Peyer's patch (tissue), 4 donors: Measurements from ENCODE around the gene ZNF814. TPM values are rescaled to one million over a fixed set of nuclear protein-coding genes. Genes with fewer than 3 reads are reported as not detected.
"Not testable (repeated sequence)": the region's sequence is repeated elsewhere in the genome, so short reads cannot be mapped to it uniquely, and the experiment has no call there.

ENCODE experiments used
- DNase-seq, 3 donors: peaks; one replicate each; pipeline ENCODE4 v3.0.0-alpha.2; 2017 to 2019
- H3K27ac ChIP-seq, 4 donors: fragments of 200-600 bp; sonication (generic); one replicate each; pipeline ENCODE4 v1.5.1; 2016 to 2019
- H3K27me3 ChIP-seq, 2 donors: fragments of 200-600 bp; sonication (generic); one replicate each; pipeline ENCODE4 v1.5.1; 2019
- H3K36me3 ChIP-seq, 3 donors: fragments of 200-600 bp; sonication (generic); one replicate each; pipeline ENCODE4 v1.5.1; 2016 to 2019
- H3K4me1 ChIP-seq, 4 donors: fragments of 200-600 bp; sonication (generic); one replicate each; pipeline ENCODE4 v1.5.1; 2016 to 2019
- H3K4me3 ChIP-seq, 4 donors: fragments of 200-600 bp; sonication (generic); 1 replicate in 3 of 4; 2 replicates in 1 of 4; pipeline ENCODE4 v1.5.1; 2016 to 2019; ENCODE audit warnings: mild to moderate bottlenecking in 1 of 4
- H3K9me3 ChIP-seq, 4 donors: fragments of 200-600 bp; sonication (generic); one replicate each; pipeline ENCODE4 v1.5.1; 2016 to 2019; ENCODE audit warnings: mild to moderate bottlenecking in 1 of 4
- POLR2A ChIP-seq, 2 donors: fragments of 450-650 bp; IDR thresholded peaks; one replicate each; pipeline ENCODE4 v1.5.1; 2017; ENCODE audit warnings: antibody characterized with exemption in 2 of 2, mild to moderate bottlenecking in 2 of 2, moderate library complexity in 2 of 2
- total RNA-seq, 4 donors: library from RNA; depleted of rRNA; stranded (reverse); fragments of >200 nt; gene quantifications; one replicate each; pipeline ENCODE4 v1.1.0, GENCODE V29; 2016
- TF ChIP-seq, protein P1 (sequence below), 6 experiments: fragments of 450-650 bp in 4 of 6; fragments of 200-600 bp in 2 of 6; sonication (generic) in 1 of 6; IDR thresholded peaks; one replicate each; pipeline ENCODE4 v1.5.1; 2017 to 2019; ENCODE audit warnings: antibody characterized with exemption in 6 of 6, mild to moderate bottlenecking in 3 of 6, moderate library complexity in 1 of 6

ZNF814 gene
- total RNA-seq, 4 donors from 2014 or later, result 15.9 to 49.5 (median 30.8) TPM

DNA sequence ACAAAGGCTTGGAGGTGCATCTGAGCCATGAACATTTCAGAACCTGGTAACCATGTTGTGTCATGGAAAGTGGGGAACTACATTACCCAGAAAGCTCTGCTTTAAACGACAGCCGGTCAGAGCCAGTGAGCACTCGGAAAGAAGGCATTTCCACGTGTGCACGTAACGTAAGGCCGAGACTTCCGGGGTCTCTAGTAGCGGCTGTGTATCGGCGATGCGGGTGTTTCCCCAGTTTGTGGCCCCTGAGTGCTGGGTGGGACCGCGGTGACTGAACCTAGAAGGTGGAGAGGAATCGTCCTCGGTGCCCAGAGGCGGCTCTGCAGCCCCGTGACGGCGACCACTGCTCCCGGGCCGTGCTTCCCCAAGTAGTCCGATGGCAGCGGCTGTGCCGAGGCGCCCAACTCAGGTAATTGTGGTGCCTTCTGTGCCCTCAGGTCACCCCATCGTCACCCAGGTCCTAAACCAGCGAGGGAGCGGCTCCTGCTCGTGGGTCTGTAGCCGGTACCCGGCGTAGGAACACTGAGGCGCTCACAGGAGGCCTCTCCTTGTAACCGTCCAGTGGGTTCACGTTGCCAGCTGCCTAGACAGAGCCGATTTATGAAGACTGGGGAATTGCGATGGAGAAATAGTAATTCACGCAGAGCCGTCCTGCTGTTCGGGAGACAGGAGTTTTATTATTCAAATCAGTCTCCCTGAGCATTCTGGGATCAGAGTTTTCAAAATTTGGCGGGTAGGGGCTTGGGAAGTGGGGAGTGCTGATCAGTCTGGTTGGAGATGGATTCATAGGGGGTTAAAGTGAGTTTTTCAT lies 39.0 kb downstream of the ZNF814 start, which contains the start of gene ZNF587:
ZNF587 (plus strand) TSS at position 194 of the 808 bp plus-strand sequence; CDS start at position 374, 180 bp downstream.
- Histone ChIP-seq H3K4me1 (peaks cover 0 to 26% (median 8%) of the 10 kb centered on the region in 4 donors), H3K36me3 (peaks cover 0 to 24% (median 0%) of the 10 kb centered on the region in 3 donors), H3K4me3 (peak within 1 kb of the TSS; percentile 57 to 85 (median 75)), H3K27ac (peak within 1 kb of the TSS; percentile 68 to 85 (median 76))
- peak; percentile 78 to 91 (median 80) for DNase-seq
- not testable (repeated sequence) for H3K27me3 ChIP-seq, H3K9me3 ChIP-seq
- TF ChIP-seq, protein P1, sequence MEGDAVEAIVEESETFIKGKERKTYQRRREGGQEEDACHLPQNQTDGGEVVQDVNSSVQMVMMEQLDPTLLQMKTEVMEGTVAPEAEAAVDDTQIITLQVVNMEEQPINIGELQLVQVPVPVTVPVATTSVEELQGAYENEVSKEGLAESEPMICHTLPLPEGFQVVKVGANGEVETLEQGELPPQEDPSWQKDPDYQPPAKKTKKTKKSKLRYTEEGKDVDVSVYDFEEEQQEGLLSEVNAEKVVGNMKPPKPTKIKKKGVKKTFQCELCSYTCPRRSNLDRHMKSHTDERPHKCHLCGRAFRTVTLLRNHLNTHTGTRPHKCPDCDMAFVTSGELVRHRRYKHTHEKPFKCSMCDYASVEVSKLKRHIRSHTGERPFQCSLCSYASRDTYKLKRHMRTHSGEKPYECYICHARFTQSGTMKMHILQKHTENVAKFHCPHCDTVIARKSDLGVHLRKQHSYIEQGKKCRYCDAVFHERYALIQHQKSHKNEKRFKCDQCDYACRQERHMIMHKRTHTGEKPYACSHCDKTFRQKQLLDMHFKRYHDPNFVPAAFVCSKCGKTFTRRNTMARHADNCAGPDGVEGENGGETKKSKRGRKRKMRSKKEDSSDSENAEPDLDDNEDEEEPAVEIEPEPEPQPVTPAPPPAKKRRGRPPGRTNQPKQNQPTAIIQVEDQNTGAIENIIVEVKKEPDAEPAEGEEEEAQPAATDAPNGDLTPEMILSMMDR (IDR thresholded peaks at IDR 0.05), result peak in 1 of 6 experiments; percentile 2
- TF ChIP-seq POLR2A (IDR thresholded peaks at IDR 0.05), result peak; percentile 53 to 61

DNA sequence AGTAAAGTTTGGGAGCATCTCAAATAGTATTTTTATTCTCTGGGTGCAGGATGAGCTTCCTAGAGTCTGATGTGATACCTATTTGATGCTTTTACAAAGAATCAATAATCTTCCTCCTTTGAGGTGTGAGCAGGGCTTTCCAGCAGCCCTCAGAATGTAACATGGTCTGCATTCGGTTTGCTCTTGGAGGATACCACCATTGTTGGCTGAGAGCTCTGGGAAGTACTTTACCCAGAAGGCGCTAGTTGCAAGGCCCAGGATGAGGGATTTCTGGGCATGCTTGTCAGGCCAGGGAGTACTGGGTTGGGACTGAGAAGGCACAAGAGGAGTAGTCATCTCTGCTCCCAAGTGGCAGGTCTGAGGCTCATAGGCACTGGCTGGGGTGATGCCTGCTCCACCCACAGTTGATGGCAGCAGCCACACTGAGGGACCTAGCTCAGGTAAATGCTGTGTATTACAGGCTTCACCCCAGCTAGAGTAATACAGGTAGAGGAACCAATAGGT lies 39.6 kb downstream of the ZNF814 start:
- H3K9me3 ChIP-seq, H3K27ac ChIP-seq, DNase-seq, H3K27me3 ChIP-seq: not testable (repeated sequence)
- peaks cover 0 to 26% (median 8%) of the 10 kb centered on the region in 4 donors for H3K4me1 ChIP-seq
- peaks cover 0 to 20% (median 0%) of the 10 kb centered on the region in 3 donors for H3K36me3 ChIP-seq
- H3K4me3 ChIP-seq, result peak overlapping the region in 2 of 4 donors; percentile 72 to 85

DNA sequence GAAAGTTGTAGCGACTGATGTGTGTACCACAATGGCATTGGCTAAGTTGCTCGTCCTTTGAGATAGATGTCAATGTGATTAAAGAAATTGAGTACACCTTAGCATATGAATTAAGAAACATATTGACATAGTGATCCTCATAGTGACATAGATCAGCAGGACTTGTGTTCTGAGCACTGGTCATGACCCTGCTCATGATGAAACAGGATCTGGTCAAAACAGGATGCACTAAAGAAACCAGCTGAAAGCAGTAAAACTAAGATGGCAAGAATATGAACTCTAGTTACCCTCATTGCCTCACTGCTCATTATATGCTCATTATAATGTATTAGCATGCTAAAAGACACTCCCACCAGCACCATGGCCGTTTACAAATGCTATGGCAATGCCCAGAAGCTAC lies 41.7 kb downstream of the ZNF814 start:
- DNase-seq, H3K36me3 ChIP-seq, H3K27ac ChIP-seq, H3K4me3 ChIP-seq, H3K27me3 ChIP-seq, H3K9me3 ChIP-seq: not testable (repeated sequence)
- peaks cover 0 to 17% (median 8%) of the 10 kb centered on the region in 4 donors for H3K4me1 ChIP-seq

DNA sequence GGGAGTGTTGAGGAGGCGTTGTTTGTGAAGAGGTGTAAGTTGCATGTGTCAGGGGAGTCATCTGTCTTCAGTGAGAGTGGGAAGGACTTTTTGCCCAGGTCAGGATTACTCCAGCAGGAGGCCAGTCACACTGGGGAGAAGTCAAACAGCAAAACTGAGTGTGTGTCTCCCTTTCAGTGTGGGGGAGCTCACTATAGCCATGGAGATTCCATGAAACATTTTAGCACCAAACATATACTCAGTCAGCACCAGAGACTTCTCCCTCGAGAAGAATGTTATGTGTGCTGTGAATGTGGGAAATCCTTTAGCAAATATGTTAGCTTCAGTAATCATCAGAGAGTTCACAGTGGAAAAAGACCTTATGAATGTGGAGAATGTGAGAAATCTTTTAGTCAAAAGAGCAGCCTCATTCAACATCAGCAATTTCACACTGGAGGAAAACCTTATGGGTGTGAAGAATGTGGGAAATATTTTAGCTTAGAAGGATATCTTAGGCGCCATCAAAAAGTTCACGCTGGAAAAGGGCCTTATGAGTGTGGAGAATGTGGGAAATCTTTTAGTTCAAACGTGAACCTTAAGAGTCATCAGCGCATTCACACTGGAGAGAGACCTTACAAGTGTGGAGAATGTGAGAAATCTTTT lies 47.6 kb downstream of the ZNF814 start:
- no peak overlapping the region for H3K4me3 ChIP-seq
- H3K27me3 ChIP-seq, result no peaks in the 10 kb centered on the region
- no peaks in the 10 kb centered on the region for H3K4me1 ChIP-seq
- TF ChIP-seq, protein P1 (IDR thresholded peaks at IDR 0.05), result no peak
- no peak for TF ChIP-seq POLR2A (IDR thresholded peaks at IDR 0.05)
- no peak overlapping the region for H3K27ac ChIP-seq
- peaks cover 0 to 27% (median 0%) of the 10 kb centered on the region in 3 donors for H3K36me3 ChIP-seq
- no peak for DNase-seq
- no peaks in the 10 kb centered on the region for H3K9me3 ChIP-seq

DNA sequence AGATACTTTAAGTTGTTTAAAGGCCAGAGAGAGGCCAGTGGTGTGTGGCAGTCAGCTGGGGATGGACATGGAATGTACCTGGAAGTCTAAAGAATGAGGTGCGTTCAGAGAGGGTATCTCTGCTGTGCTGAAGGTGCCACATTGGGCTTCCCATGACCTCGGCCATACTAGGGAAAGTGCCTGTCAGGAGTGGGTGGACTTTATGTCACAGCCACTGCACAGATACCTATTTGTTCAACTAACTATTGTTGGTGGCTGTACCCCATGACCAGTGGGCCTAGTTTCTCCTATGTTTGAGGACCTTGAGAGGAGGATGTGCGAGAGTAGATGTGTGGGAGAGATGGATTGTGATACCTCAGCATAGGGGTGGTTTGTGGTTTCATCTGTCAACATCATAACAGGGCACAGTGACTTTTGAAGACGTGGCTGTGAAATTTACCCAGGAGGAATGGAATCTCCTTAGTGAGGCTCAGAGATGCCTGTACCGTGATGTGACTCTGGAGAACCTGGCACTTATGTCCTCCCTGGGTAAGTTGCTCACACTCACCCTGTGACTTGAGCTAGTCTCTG lies 50.1 kb downstream of the ZNF814 start:
- H3K4me3 ChIP-seq, H3K9me3 ChIP-seq, H3K27me3 ChIP-seq, DNase-seq, H3K4me1 ChIP-seq, H3K27ac ChIP-seq: not testable (repeated sequence)
- H3K36me3 ChIP-seq, result peaks cover 0 to 27% (median 0%) of the 10 kb centered on the region in 3 donors

DNA sequence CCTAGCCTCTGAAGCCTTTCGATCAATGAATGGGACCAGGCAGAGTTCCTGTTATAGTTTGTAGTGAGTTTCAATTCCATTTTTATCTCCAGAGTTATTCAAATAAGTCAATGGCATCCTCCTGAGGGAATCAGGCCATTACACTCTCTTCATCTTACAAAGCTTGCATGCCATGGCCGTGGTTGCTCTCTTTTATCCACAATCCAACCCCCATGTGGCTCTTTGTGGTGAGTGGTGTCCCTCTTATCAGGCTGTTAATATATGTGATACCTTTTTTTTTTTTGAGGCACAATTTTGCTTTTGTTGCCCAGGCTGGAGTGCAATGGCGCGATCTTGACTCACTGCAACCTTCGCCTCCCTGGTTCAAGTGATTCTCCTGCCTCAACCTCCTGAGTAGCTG lies 51.8 kb downstream of the ZNF814 start:
- H3K4me3 ChIP-seq, H3K27ac ChIP-seq, H3K9me3 ChIP-seq, H3K4me1 ChIP-seq, H3K27me3 ChIP-seq, DNase-seq: not testable (repeated sequence)
- peaks cover 0 to 18% (median 0%) of the 10 kb centered on the region in 3 donors for H3K36me3 ChIP-seq

DNA sequence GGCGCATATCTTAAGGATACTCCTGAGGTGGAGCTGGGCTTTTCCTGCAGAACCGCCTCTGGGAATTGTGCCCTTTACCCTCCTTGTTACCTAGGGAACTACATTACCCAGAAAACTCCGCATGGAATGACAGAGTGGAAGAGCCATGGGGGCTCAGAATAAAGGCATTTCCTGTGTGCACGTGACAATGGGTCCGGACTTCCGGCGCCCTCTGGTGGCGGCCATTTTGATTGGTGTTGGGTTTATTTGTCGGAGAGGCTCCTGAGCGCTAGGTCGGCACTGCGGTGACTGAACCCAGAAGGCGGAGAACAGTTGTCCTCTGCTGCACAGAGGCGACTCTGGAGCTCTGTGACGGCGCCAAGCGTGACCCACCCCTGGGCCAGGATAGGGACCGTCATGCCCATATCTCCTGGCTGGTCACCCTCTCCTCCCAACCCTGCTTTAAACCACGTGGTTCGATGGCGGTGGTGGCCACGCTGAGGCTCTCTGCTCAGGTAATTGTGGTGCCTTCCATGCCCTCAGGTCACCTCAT lies 58.7 kb downstream of the ZNF814 start, which contains the start of gene ZNF587B:
ZNF587B (plus strand) TSS at position 229 of the 532 bp plus-strand sequence; CDS start at position 459, 230 bp downstream.
- H3K27me3 ChIP-seq, result no peaks in the 10 kb centered on the region
- TF ChIP-seq POLR2A (IDR thresholded peaks at IDR 0.05), result no peak
- TF ChIP-seq, protein P1 (IDR thresholded peaks at IDR 0.05), result peak in 4 of 6 experiments; percentile 33 to 46 (median 40)
- H3K36me3 ChIP-seq, result peaks cover 0 to 7% (median 0%) of the 10 kb centered on the region in 3 donors
- peak within 1 kb of the TSS in 3 of 4 donors; percentile 6 to 47 (median 34) for H3K4me3 ChIP-seq
- H3K9me3 ChIP-seq, result no peaks in the 10 kb centered on the region
- H3K27ac ChIP-seq, result peak within 1 kb of the TSS in 1 of 4 donors; percentile 53
- peak; percentile 27 to 79 (median 64) for DNase-seq
- no peaks in the 10 kb centered on the region for H3K4me1 ChIP-seq
